Activated CD4-positive, CD25-positive, alpha-beta regulatory T cell (primary cell): ENCODE data around the gene ZNF318.
"Not testable (repeated sequence)": the region's sequence is repeated elsewhere in the genome, so short reads cannot be mapped to it uniquely, and the experiment has no call there.

Experiments used
- DNase-seq, 4 experiments: peaks; one replicate each; lab custom pipeline; 2025; lab: John Stamatoyannopoulos, UW

Gene ZNF318

GRCh38 chr6:43383021-43383667 lies 13.7 kb upstream of the ZNF318 start:
- no peak for DNase-seq

- not testable (repeated sequence) for DNase-seq
Observed at GRCh38 chr6:43380858-43381257, 11.4 kb upstream of the ZNF318 start.

- DNase-seq, result no peak
Observed at GRCh38 chr6:43378631-43379030, 9.2 kb upstream of the ZNF318 start.

GRCh38 chr6:43377710-43378229 lies 8.3 kb upstream of the ZNF318 start:
- DNase-seq, result no peak

DNA sequence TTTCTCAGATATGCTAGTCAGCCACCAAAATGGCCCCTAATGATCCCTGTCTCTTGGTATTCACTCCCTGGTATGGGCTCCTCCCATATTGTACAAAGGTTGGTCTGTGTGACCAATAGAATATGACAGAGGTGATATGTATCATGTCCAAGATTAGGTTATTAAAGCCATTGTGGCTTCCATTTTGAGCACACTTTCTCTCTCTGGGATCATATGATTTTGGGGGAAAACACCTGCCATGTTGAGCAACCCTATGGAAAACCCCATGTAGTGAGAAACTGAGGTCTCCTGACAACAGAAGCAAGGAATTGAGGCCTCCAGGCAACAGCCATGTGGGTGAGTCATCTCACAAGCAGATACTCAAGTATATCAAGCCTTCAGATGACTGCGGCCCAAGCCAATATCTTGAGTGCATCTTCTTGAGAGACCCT lies 7.1 kb upstream of the ZNF318 start:
- DNase-seq, result no peak

DNA sequence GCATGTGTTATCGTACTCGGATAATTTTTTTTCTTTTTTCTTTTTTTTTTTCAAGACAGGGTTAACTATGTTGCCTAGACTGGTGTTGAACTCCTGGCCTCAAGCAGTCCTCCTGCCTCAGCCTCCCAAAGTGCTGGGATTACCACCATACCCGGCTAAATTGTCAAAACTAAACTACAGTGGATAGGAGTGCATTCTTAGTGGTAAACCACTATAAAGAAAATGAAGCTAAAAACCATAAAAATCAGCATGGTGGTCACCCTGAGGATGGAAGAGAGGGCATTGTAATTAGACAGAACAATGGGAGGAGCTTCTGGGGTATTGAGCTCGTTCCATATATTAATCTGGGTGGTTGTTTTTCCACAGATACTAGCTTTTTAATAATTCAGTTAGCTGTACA lies 6.2 kb upstream of the ZNF318 start:
- DNase-seq, result no peak

GRCh38 chr6:43373252-43373875 lies 3.9 kb upstream of the ZNF318 start:
- DNase-seq, result no peak

- not testable (repeated sequence) for DNase-seq
Observed at GRCh38 chr6:43370003-43370580, 645 bp upstream of the ZNF318 start.

GRCh38 chr6:43368259-43369160 lies 937 bp downstream of the ZNF318 start:
- DNase-seq, result no peak

DNA sequence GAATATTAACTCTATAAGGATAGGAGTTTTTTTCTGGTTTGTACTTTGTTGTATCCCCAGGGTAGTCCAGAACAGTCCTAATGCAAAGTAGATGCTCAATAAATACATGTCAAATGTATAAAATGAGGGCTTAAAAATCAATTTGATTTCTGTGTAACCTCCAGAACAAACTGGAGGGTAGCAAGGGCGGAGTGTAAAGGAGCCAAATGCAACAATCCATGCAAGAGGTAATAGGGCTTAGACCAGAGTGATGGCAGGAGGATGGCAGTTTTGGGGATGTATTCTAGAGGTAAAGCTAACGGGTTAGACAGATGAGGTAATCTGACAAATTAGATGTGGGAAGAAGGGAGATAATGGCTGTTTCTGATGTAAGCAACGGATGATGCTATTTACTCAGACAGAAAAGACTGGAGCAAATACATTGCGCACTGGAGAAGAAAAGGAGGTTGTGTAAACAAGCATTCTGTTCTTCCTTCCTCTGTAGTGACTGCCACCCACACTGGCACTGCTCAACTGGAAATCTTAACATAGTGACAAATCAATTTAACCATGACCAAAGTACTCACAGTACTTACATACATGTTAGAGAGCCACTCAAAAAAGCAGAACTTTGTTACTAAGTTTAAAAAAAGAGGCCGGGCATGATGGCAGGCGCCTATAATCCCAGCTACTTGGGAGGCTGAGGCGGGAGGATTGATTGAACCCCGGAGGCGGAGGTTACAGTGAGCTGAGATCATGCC lies 2.0 kb downstream of the ZNF318 start:
- DNase-seq, result no peak

- no peak for DNase-seq
Observed at GRCh38 chr6:43361269-43361668, 8.2 kb downstream of the ZNF318 start.

- no peak for DNase-seq
Observed at GRCh38 chr6:43359831-43360230, 9.6 kb downstream of the ZNF318 start.

GRCh38 chr6:43359381-43359780 lies 10.1 kb downstream of the ZNF318 start:
- DNase-seq, result no peak

DNA sequence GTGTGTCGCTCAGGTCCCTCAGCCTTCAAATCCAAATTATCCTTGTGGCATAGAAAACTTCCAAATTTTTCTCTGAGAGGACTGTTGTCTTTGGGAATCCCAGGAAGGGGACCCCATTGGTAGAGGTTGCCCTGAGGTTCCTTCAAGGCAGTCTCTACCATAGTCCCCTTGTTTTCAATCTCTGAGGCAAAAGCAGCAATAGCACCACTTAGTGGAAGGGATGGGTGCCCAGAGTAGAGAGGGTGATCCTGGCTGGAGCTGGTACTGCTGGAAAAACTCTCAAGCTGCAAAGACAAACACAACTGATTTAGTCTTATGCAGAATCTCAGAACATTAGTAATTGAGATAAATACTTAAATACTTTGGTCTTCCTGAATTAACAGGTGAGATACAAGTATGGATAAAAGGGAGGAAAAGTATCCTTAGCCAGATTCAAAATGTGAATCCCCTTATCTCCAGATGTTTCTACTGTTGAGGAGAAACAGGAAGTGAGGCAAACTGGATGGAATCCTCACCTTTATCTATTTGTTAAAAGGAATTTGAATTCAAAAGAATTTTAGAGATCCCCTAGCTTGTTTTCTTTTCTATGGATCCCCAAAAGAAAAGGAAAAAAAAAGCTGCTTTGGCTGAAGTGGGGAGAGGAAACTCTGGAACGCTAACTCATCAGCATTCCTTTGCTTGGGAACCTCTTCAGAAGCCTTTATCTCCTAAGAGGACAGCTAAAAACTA lies 13.4 kb downstream of the ZNF318 start:
- DNase-seq, result no peak

- DNase-seq, result not testable (repeated sequence)
Observed at GRCh38 chr6:43351951-43352350, 17.5 kb downstream of the ZNF318 start.

- DNase-seq, result no peak
Observed at GRCh38 chr6:43347444-43347843, 22.0 kb downstream of the ZNF318 start.

DNA sequence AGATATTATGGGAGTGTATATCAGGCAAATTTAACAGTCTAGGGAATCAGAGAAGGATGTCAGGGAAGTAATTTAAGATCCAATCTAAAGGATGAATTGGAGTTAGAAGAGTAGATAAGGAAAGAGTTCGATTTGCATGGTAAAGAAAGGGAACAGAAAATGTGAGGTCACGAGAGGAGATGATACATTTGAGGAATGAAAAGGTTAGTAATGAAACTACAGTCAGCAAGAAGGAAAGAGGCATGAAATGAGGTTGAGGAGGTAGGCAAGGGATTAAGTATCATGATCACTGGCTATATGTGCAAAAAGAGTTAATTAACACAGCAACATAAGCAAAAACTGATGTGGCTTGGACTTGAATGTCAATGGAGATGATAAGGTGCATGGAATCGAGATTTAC lies 22.4 kb downstream of the ZNF318 start:
- DNase-seq, result no peak

DNA sequence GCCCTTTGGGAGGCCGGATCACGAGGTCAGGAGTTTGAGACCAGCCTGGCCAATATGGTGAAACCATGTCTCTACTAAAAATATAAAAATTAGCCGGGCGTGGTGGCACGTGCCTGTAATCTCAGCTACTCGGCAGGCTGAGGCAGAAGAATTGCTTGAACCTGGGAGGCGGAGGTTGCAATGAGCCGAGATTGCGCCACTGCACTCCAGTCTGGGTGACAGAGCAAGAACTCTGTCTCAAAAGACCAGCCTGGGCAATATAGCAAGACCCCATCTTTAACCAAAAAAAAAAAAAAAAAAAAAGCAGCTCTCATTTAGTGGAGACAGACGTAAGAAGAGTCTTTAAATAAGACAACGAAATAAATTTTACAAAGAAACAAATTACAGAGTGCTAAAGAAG lies 23.2 kb downstream of the ZNF318 start:
- not testable (repeated sequence) for DNase-seq

DNA sequence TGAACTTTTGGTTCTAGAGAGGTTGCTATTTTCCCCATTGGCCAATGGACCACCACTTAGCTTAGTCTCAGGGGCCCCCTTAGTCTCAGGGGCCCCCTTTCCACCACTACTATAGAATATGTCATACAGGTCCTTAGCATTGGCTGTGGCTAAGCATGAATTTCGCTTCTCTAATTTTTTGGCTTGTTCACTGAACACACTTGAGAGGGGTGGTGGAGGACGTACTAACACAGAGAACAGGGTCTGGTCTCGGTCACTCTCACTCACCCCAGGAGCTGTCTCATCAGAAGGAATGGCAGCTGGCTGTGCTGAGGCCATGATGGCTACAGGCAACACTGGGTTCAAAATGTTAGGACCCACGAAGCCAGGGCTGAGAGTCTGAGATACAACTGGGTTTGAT lies 30.3 kb downstream of the ZNF318 start:
- DNase-seq, result no peak

- DNase-seq, result no peak
Observed at GRCh38 chr6:43338243-43338642, 31.2 kb downstream of the ZNF318 start.

DNA sequence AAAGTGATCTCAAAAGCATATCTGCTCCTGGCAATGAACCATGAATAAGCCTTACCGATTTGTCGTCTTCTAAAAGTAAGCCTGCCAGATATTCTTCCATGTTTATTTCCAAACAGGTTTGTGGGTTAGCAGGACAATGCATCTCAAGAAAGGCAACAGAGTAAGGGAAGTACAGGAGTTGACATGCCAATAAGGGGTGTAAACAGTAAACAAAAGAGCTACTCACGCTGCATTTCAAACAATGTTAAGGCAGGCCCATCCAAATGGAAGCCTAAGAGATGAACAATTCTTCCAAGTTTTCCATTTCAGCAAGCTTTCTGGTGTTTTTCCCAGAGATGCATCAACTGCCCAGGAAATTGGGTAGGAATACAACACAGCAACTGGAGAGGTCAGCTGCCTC lies 33.1 kb downstream of the ZNF318 start:
- no peak for DNase-seq
